ENCODE measurements around the gene LRRIQ3. TPM values are rescaled to one million over a fixed set of nuclear protein-coding genes. Genes with fewer than 3 reads are reported as not detected.

Gene LRRIQ3
- total and polyA plus RNA-seq, 4 experiments from 2014 or later = 2.2 to 3.3 (median 2.7) TPM

- Histone ChIP-seq H3K4me1 (ENCODE audit: insufficient read depth, low read length) (no peaks in the 10 kb centered on the region), H3K27ac (ENCODE audit: low read depth, low read length) (no peak overlapping the region), H3K27me3 (ENCODE audit: insufficient read depth, low read length) (no peaks in the 10 kb centered on the region), H3K36me3 (ENCODE audit: insufficient read depth, low read length) (no peaks in the 10 kb centered on the region), H3K9me3 (ENCODE audit: control insufficient read depth in 1 of 2, low read length in 2 of 2) (no peaks in the 10 kb centered on the region), H3K4me3 (ENCODE audit: low read length in 2 of 2) (no peak overlapping the region)
- no peak overlapping the region for H3K4me3 Mint-ChIP-seq
- no peaks in the 10 kb centered on the region for H3K27me3 Mint-ChIP-seq
- intact Hi-C loops (cut with micrococcal nuclease) = no loop called here
- no peak for DNase-seq
- peaks cover 2 to 71% (median 53%) of the 10 kb centered on the region in 8 donors for H3K9me3 Mint-ChIP-seq
- ChIA-PET POLR2A (ENCODE audit: partially characterized antibody) (no interaction called here), CTCF (ENCODE audit: partially characterized antibody) (no interaction called here)
- H3K4me1 Mint-ChIP-seq = no peaks in the 10 kb centered on the region
- no peak overlapping the region for H3K27ac Mint-ChIP-seq
- H3K36me3 Mint-ChIP-seq = peaks cover 9 to 18% of the 10 kb centered on the region in 2 donors
Measured at GRCh38 chr1:74223453-74223852, 25.5 kb upstream of the LRRIQ3 start.

- H3K27ac Mint-ChIP-seq = no peak overlapping the region
- no peak overlapping the region for H3K4me3 Mint-ChIP-seq
- no peak for DNase-seq
- peaks cover 9 to 18% of the 10 kb centered on the region in 2 donors for H3K36me3 Mint-ChIP-seq
- Histone ChIP-seq H3K4me3 (ENCODE audit: low read length in 2 of 2) (no peak overlapping the region), H3K36me3 (ENCODE audit: insufficient read depth, low read length) (no peaks in the 10 kb centered on the region), H3K9me3 (ENCODE audit: control insufficient read depth in 1 of 2, low read length in 2 of 2) (no peaks in the 10 kb centered on the region), H3K27me3 (ENCODE audit: insufficient read depth, low read length) (no peaks in the 10 kb centered on the region), H3K27ac (ENCODE audit: low read depth, low read length) (no peak overlapping the region), H3K4me1 (ENCODE audit: insufficient read depth, low read length) (no peaks in the 10 kb centered on the region)
- POLR2A ChIA-PET (ENCODE audit: partially characterized antibody) = no interaction called here
- peaks cover 2 to 66% (median 48%) of the 10 kb centered on the region in 8 donors for H3K9me3 Mint-ChIP-seq
- intact Hi-C loops (cut with micrococcal nuclease) = no loop called here
- CTCF ChIA-PET (ENCODE audit: partially characterized antibody) = no interaction called here
- H3K27me3 Mint-ChIP-seq = no peaks in the 10 kb centered on the region
- no peaks in the 10 kb centered on the region for H3K4me1 Mint-ChIP-seq
Measured at GRCh38 chr1:74222701-74223100, 24.7 kb upstream of the LRRIQ3 start.

DNA sequence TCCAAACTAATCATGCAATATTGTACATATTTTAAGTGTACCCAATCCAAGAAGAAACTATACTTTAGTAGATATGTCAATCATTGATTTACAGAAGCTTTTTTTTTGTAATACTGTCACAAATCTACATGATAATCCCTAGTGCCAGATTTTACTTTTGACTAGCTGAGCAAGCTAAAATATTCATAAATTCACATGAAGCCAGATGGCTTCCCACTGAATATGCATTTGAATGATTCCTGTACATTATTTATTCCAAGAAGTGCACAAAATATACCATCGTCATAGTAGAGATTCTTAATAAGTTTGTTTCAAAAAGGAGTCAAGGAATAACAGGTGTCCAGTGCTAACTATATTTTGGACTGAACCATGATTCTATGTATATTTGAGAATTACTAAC is 17.3 kb upstream of the LRRIQ3 start:
- Histone ChIP-seq H3K27ac (ENCODE audit: low read depth, low read length) (no peak overlapping the region), H3K27me3 (ENCODE audit: insufficient read depth, low read length) (no peaks in the 10 kb centered on the region), H3K4me1 (ENCODE audit: insufficient read depth, low read length) (no peaks in the 10 kb centered on the region), H3K36me3 (ENCODE audit: insufficient read depth, low read length) (no peaks in the 10 kb centered on the region), H3K9me3 (ENCODE audit: control insufficient read depth in 1 of 2, low read length in 2 of 2) (no peaks in the 10 kb centered on the region), H3K4me3 (ENCODE audit: low read length in 2 of 2) (no peak overlapping the region)
- H3K4me3 Mint-ChIP-seq = no peak overlapping the region
- ChIA-PET CTCF (ENCODE audit: partially characterized antibody) (no interaction called here), POLR2A (ENCODE audit: partially characterized antibody) (no interaction called here)
- H3K27me3 Mint-ChIP-seq = peaks cover 0 to 2% of the 10 kb centered on the region in 2 donors
- no peak overlapping the region for H3K27ac Mint-ChIP-seq
- no peak for DNase-seq
- peaks cover 3 to 12% of the 10 kb centered on the region in 2 donors for H3K36me3 Mint-ChIP-seq
- intact Hi-C loops (cut with micrococcal nuclease) = no loop called here
- H3K4me1 Mint-ChIP-seq = no peaks in the 10 kb centered on the region
- peaks cover 0 to 3% (median 1%) of the 10 kb centered on the region in 8 donors for H3K9me3 Mint-ChIP-seq

- H3K4me3 ChIP-seq (ENCODE audit: low read length in 2 of 2) = no peak overlapping the region
- no peaks in the 10 kb centered on the region for H3K9me3 ChIP-seq (ENCODE audit: control insufficient read depth in 1 of 2, low read length in 2 of 2)
- H3K4me1 Mint-ChIP-seq = peaks cover 0 to under 1% (median 0%) of the 10 kb centered on the region in 4 donors
- no peak overlapping the region for H3K4me3 Mint-ChIP-seq
- H3K36me3 ChIP-seq (ENCODE audit: insufficient read depth, low read length) = peaks cover 10% of the 10 kb centered on the region
- intact Hi-C loops (cut with micrococcal nuclease) = no loop called here
- H3K27me3 Mint-ChIP-seq = no peaks in the 10 kb centered on the region
- ChIA-PET CTCF (ENCODE audit: partially characterized antibody) (no interaction called here), POLR2A (ENCODE audit: partially characterized antibody) (no interaction called here)
- H3K9me3 Mint-ChIP-seq = peaks cover 0 to 3% (median 0%) of the 10 kb centered on the region in 8 donors
- no peak overlapping the region for H3K27ac ChIP-seq (ENCODE audit: low read depth, low read length)
- peaks cover 34 to 42% of the 10 kb centered on the region in 2 donors for H3K36me3 Mint-ChIP-seq
- H3K4me1 ChIP-seq (ENCODE audit: insufficient read depth, low read length) = no peaks in the 10 kb centered on the region
- no peaks in the 10 kb centered on the region for H3K27me3 ChIP-seq (ENCODE audit: insufficient read depth, low read length)
- no peak for DNase-seq
- H3K27ac Mint-ChIP-seq = no peak overlapping the region
Measured at GRCh38 chr1:74205266-74205665, 7.3 kb upstream of the LRRIQ3 start.

- CTCF ChIA-PET (ENCODE audit: partially characterized antibody) = no interaction called here
- Histone ChIP-seq H3K4me1 (ENCODE audit: insufficient read depth, low read length) (peaks cover 22% of the 10 kb centered on the region), H3K27ac (ENCODE audit: low read depth, low read length) (no peak overlapping the region), H3K36me3 (ENCODE audit: insufficient read depth, low read length) (peaks cover 2% of the 10 kb centered on the region), H3K27me3 (ENCODE audit: insufficient read depth, low read length) (no peaks in the 10 kb centered on the region), H3K4me3 (ENCODE audit: low read length in 2 of 2) (no peak overlapping the region), H3K9me3 (ENCODE audit: control insufficient read depth in 1 of 2, low read length in 2 of 2) (no peaks in the 10 kb centered on the region)
- Mint-ChIP-seq H3K36me3 (peaks cover 19 to 23% of the 10 kb centered on the region in 2 donors), H3K4me1 (peaks cover 10 to 24% (median 17%) of the 10 kb centered on the region in 4 donors), H3K27me3 (no peaks in the 10 kb centered on the region), H3K4me3 (peak overlapping the region in 4 of 8 donors; percentile 91 to 96 (median 94)), H3K9me3 (no peaks in the 10 kb centered on the region), H3K27ac (peak overlapping the region in 3 of 7 donors; percentile 91 to 98 (median 98))
- intact Hi-C loops (cut with micrococcal nuclease) = loop anchor here (5.0 kb wide), 1 partner anchor 1588 kb away; the partner anchor contains the start of gene RABGGTB
- POLR2A ChIA-PET (ENCODE audit: partially characterized antibody) = no interaction called here
- no peak for DNase-seq
Measured at GRCh38 chr1:74199504-74199903, 1.5 kb upstream of the LRRIQ3 start.

- Histone ChIP-seq H3K4me3 (ENCODE audit: low read length in 2 of 2) (peak overlapping the region; percentile 79 to 92), H3K36me3 (ENCODE audit: insufficient read depth, low read length) (no peaks in the 10 kb centered on the region), H3K27me3 (ENCODE audit: insufficient read depth, low read length) (no peaks in the 10 kb centered on the region), H3K4me1 (ENCODE audit: insufficient read depth, low read length) (peaks cover 22% of the 10 kb centered on the region), H3K27ac (ENCODE audit: low read depth, low read length) (peak overlapping the region; percentile 62), H3K9me3 (ENCODE audit: control insufficient read depth in 1 of 2, low read length in 2 of 2) (no peaks in the 10 kb centered on the region)
- ChIA-PET CTCF (ENCODE audit: partially characterized antibody) (no interaction called here), POLR2A (ENCODE audit: partially characterized antibody) (interaction anchor here (2.6 kb wide), 1 partner anchor 536 kb away, joined by 15 read pairs; the partner anchor contains the start of genes CRYZ and TYW3)
- H3K36me3 Mint-ChIP-seq = peaks cover 13 to 19% of the 10 kb centered on the region in 2 donors
- intact Hi-C loops (cut with micrococcal nuclease) = loop anchor here (5.0 kb wide), 1 partner anchor 1590 kb away; the partner anchor contains the start of gene RABGGTB
- peak in 1 of 5 donors; percentile 1 for DNase-seq
- H3K9me3 Mint-ChIP-seq = no peaks in the 10 kb centered on the region
- H3K27me3 Mint-ChIP-seq = no peaks in the 10 kb centered on the region
- H3K4me3 Mint-ChIP-seq = peak overlapping the region; percentile 91 to 96 (median 94)
- H3K4me1 Mint-ChIP-seq = peaks cover 10 to 24% (median 17%) of the 10 kb centered on the region in 4 donors
- peak overlapping the region; percentile 91 to 98 (median 96) for H3K27ac Mint-ChIP-seq
Measured at GRCh38 chr1:74197255-74197654, 721 bp downstream of the LRRIQ3 start.

DNA sequence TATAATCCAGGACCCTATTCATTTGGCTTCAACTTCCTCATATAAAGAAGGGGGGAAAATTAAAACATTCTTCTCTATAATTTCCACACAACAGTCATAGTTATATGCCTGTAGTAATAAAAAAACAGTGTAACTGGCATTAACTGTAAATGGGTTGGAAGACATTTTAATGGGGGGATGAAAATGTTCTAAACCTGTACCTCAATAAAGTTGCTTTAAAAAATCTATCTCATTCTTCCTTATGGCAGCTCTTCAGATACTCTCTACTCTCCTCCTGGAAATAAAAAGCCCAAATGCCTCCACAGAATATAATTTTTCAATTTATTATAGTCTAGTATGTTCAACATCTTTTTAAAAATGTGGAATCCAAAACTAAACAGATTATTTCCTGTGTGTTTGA is 2.6 kb downstream of the LRRIQ3 start:
- Histone ChIP-seq H3K9me3 (ENCODE audit: control insufficient read depth in 1 of 2, low read length in 2 of 2) (no peaks in the 10 kb centered on the region), H3K4me3 (ENCODE audit: low read length in 2 of 2) (no peak overlapping the region), H3K27ac (ENCODE audit: low read depth, low read length) (no peak overlapping the region), H3K36me3 (ENCODE audit: insufficient read depth, low read length) (no peaks in the 10 kb centered on the region), H3K4me1 (ENCODE audit: insufficient read depth, low read length) (peaks cover 22% of the 10 kb centered on the region), H3K27me3 (ENCODE audit: insufficient read depth, low read length) (no peaks in the 10 kb centered on the region)
- POLR2A ChIA-PET (ENCODE audit: partially characterized antibody) = no interaction called here
- CTCF ChIA-PET (ENCODE audit: partially characterized antibody) = no interaction called here
- H3K27me3 Mint-ChIP-seq = no peaks in the 10 kb centered on the region
- no peak overlapping the region for H3K27ac Mint-ChIP-seq
- intact Hi-C loops (cut with micrococcal nuclease) = loop anchor here (5.0 kb wide), 1 partner anchor 1592 kb away; the partner anchor contains the start of gene RABGGTB
- peaks cover 0 to 1% (median 0%) of the 10 kb centered on the region in 8 donors for H3K9me3 Mint-ChIP-seq
- peaks cover 4 to 8% of the 10 kb centered on the region in 2 donors for H3K36me3 Mint-ChIP-seq
- DNase-seq = no peak
- no peak overlapping the region for H3K4me3 Mint-ChIP-seq
- peaks cover 10 to 24% (median 17%) of the 10 kb centered on the region in 4 donors for H3K4me1 Mint-ChIP-seq
